ENCODE results near the gene LRRC49. TPM values are rescaled to one million over a fixed set of nuclear protein-coding genes. Genes with fewer than 3 reads are reported as not detected.
"Not testable (repeated sequence)": the region's sequence is repeated elsewhere in the genome, so short reads cannot be mapped to it uniquely, and the experiment has no call there.

Gene LRRC49
- total RNA-seq, 5 donors from 2014 or later (not counting 1 experiment from before 2014, with no cell fraction given): 0.16 to 0.77 (median 0.51) TPM; not detected in 1

GRCh38 chr15:71010997-71011396 is 118.4 kb downstream of the LRRC49 start:
- ChIA-PET POLR2A (interaction anchor here in 1 of 2 donors (0.6 kb wide), 1 partner anchor 10 kb away, joined by 3 read pairs; no protein-coding TSS in a partner anchor), CTCF (no interaction called here)
- H3K36me3 Mint-ChIP-seq: no peaks in the 10 kb centered on the region
- Histone ChIP-seq H3K27ac (ENCODE audit: low read length) (no peak overlapping the region), H3K9me3 (no peaks in the 10 kb centered on the region), H3K4me3 (ENCODE audit: control insufficient read depth in 1 of 2, extremely low read depth in 1 of 2, low read length in 1 of 2) (no peak overlapping the region), H3K36me3 (ENCODE audit: control insufficient read depth in 2 of 2, extremely low read depth in 1 of 2, insufficient read depth in 1 of 2, low read length in 1 of 2) (no peaks in the 10 kb centered on the region), H3K27me3 (replicated peaks in 1 of 2; ENCODE audit: control insufficient read depth in 2 of 2, extremely low read depth in 1 of 2, insufficient read depth in 2 of 2, low read length in 1 of 2) (peaks cover 0 to 2% of the 10 kb centered on the region in 2 experiments), H3K4me1 (ENCODE audit: control insufficient read depth in 1 of 2, extremely low read depth in 1 of 2, insufficient read depth in 2 of 2, low read length in 2 of 2) (no peaks in the 10 kb centered on the region)
- peaks cover 21 to 39% of the 10 kb centered on the region in 2 donors for H3K27me3 Mint-ChIP-seq
- H3K9me3 Mint-ChIP-seq: no peaks in the 10 kb centered on the region
- no peak for ATAC-seq (replicated peaks in 1 of 4)
- H3K4me3 Mint-ChIP-seq: no peak overlapping the region
- no peak overlapping the region for H3K27ac Mint-ChIP-seq
- H3K4me1 Mint-ChIP-seq: no peaks in the 10 kb centered on the region
- no CpG with 5 or more reads among the region's 2 CpGs for WGBS (ENCODE audit: insufficient coverage)
- DNase-seq: no peak

GRCh38 chr15:71011503-71012155 is 119.0 kb downstream of the LRRC49 start:
- ChIA-PET POLR2A (no interaction called here), CTCF (no interaction called here)
- DNase-seq (no peak), ATAC-seq (replicated peaks in 1 of 4) (no peak)
- Histone ChIP-seq H3K4me3 (ENCODE audit: control insufficient read depth in 1 of 2, extremely low read depth in 1 of 2, low read length in 1 of 2) (no peak overlapping the region), H3K27me3 (replicated peaks in 1 of 2; ENCODE audit: control insufficient read depth in 2 of 2, extremely low read depth in 1 of 2, insufficient read depth in 2 of 2, low read length in 1 of 2) (peaks cover 0 to 2% of the 10 kb centered on the region in 2 experiments), H3K36me3 (ENCODE audit: control insufficient read depth in 2 of 2, extremely low read depth in 1 of 2, insufficient read depth in 1 of 2, low read length in 1 of 2) (no peaks in the 10 kb centered on the region), H3K27ac (ENCODE audit: low read length) (no peak overlapping the region), H3K4me1 (ENCODE audit: control insufficient read depth in 1 of 2, extremely low read depth in 1 of 2, insufficient read depth in 2 of 2, low read length in 2 of 2) (no peaks in the 10 kb centered on the region), H3K9me3 (no peaks in the 10 kb centered on the region)
- peaks cover 21 to 36% of the 10 kb centered on the region in 2 donors for H3K27me3 Mint-ChIP-seq
- H3K4me3 Mint-ChIP-seq: no peak overlapping the region
- H3K36me3 Mint-ChIP-seq: no peaks in the 10 kb centered on the region
- no CpG with 5 or more reads among the region's 1 CpG for WGBS (ENCODE audit: insufficient coverage)
- H3K27ac Mint-ChIP-seq: no peak overlapping the region
- no peaks in the 10 kb centered on the region for H3K4me1 Mint-ChIP-seq
- H3K9me3 Mint-ChIP-seq: no peaks in the 10 kb centered on the region

- no peak overlapping the region for H3K27ac Mint-ChIP-seq
Observed at GRCh38 chr15:71013446-71013845, 120.8 kb downstream of the LRRC49 start.

GRCh38 chr15:71015342-71015741 is 122.7 kb downstream of the LRRC49 start:
- Mint-ChIP-seq H3K9me3 (peaks cover 4 to 7% (median 4%) of the 10 kb centered on the region in 3 donors), H3K27ac (no peak overlapping the region), H3K4me1 (no peaks in the 10 kb centered on the region), H3K36me3 (no peaks in the 10 kb centered on the region), H3K4me3 (no peak overlapping the region), H3K27me3 (peaks cover 17 to 26% of the 10 kb centered on the region in 2 donors)
- H3K4me3 ChIP-seq (ENCODE audit: control insufficient read depth in 1 of 2, extremely low read depth in 1 of 2, low read length in 1 of 2): no peak overlapping the region
- DNase-seq (no peak), ATAC-seq (replicated peaks in 1 of 4) (no peak)
- no peaks in the 10 kb centered on the region for H3K4me1 ChIP-seq (ENCODE audit: control insufficient read depth in 1 of 2, extremely low read depth in 1 of 2, insufficient read depth in 2 of 2, low read length in 2 of 2)
- H3K27ac ChIP-seq (ENCODE audit: low read length): no peak overlapping the region
- H3K36me3 ChIP-seq (ENCODE audit: control insufficient read depth in 2 of 2, extremely low read depth in 1 of 2, insufficient read depth in 1 of 2, low read length in 1 of 2): no peaks in the 10 kb centered on the region
- peaks cover 0 to 2% of the 10 kb centered on the region in 2 experiments for H3K27me3 ChIP-seq (replicated peaks in 1 of 2; ENCODE audit: control insufficient read depth in 2 of 2, extremely low read depth in 1 of 2, insufficient read depth in 2 of 2, low read length in 1 of 2)
- ChIA-PET CTCF (no interaction called here), POLR2A (no interaction called here)
- 94% methylated on average over 6 of the region's 8 CpGs for WGBS (ENCODE audit: insufficient coverage)
- no peaks in the 10 kb centered on the region for H3K9me3 ChIP-seq

More at GRCh38 chr15:71013446-71013845, 120.8 kb downstream of the LRRC49 start:
- no peak for DNase-seq
- Histone ChIP-seq H3K9me3 (no peaks in the 10 kb centered on the region), H3K36me3 (ENCODE audit: control insufficient read depth in 2 of 2, extremely low read depth in 1 of 2, insufficient read depth in 1 of 2, low read length in 1 of 2) (no peaks in the 10 kb centered on the region), H3K27me3 (replicated peaks in 1 of 2; ENCODE audit: control insufficient read depth in 2 of 2, extremely low read depth in 1 of 2, insufficient read depth in 2 of 2, low read length in 1 of 2) (peaks cover 0 to 2% of the 10 kb centered on the region in 2 experiments), H3K27ac (ENCODE audit: low read length) (no peak overlapping the region), H3K4me3 (ENCODE audit: control insufficient read depth in 1 of 2, extremely low read depth in 1 of 2, low read length in 1 of 2) (no peak overlapping the region), H3K4me1 (ENCODE audit: control insufficient read depth in 1 of 2, extremely low read depth in 1 of 2, insufficient read depth in 2 of 2, low read length in 2 of 2) (no peaks in the 10 kb centered on the region)
- Mint-ChIP-seq H3K27me3 (peaks cover 21 to 30% of the 10 kb centered on the region in 2 donors), H3K4me3 (no peak overlapping the region), H3K4me1 (no peaks in the 10 kb centered on the region), H3K9me3 (no peaks in the 10 kb centered on the region), H3K36me3 (no peaks in the 10 kb centered on the region)
- 75% methylated on average over 2 of the region's 2 CpGs for WGBS (ENCODE audit: insufficient coverage)
- ChIA-PET CTCF (no interaction called here), POLR2A (no interaction called here)
- ATAC-seq (replicated peaks in 1 of 4): no peak

GRCh38 chr15:71031232-71031631 is 138.6 kb downstream of the LRRC49 start:
- DNase-seq; H3K27me3 ChIP-seq (replicated peaks in 1 of 2; ENCODE audit: control insufficient read depth in 2 of 2, extremely low read depth in 1 of 2, insufficient read depth in 2 of 2, low read length in 1 of 2); H3K4me1 Mint-ChIP-seq; H3K36me3 Mint-ChIP-seq; H3K4me3 Mint-ChIP-seq; CTCF ChIA-PET; ATAC-seq (replicated peaks in 1 of 4); H3K4me1 ChIP-seq (ENCODE audit: control insufficient read depth in 1 of 2, extremely low read depth in 1 of 2, insufficient read depth in 2 of 2, low read length in 2 of 2); H3K27ac Mint-ChIP-seq; H3K27ac ChIP-seq (ENCODE audit: low read length); POLR2A ChIA-PET; H3K36me3 ChIP-seq (ENCODE audit: control insufficient read depth in 2 of 2, extremely low read depth in 1 of 2, insufficient read depth in 1 of 2, low read length in 1 of 2); H3K9me3 ChIP-seq; H3K4me3 ChIP-seq (ENCODE audit: control insufficient read depth in 1 of 2, extremely low read depth in 1 of 2, low read length in 1 of 2): not testable (repeated sequence)
- WGBS (ENCODE audit: insufficient coverage): 39% methylated on average over 3 of the region's 4 CpGs
- Mint-ChIP-seq H3K27me3 (peaks cover 23 to 37% of the 10 kb centered on the region in 2 donors), H3K9me3 (peaks cover 0 to 16% (median 14%) of the 10 kb centered on the region in 3 donors)

- H3K4me1 Mint-ChIP-seq; H3K9me3 Mint-ChIP-seq; H3K36me3 Mint-ChIP-seq; H3K4me3 ChIP-seq (ENCODE audit: control insufficient read depth in 1 of 2, extremely low read depth in 1 of 2, low read length in 1 of 2); ATAC-seq (replicated peaks in 1 of 4); H3K27ac ChIP-seq (ENCODE audit: low read length); H3K27ac Mint-ChIP-seq; H3K9me3 ChIP-seq; DNase-seq; H3K27me3 ChIP-seq (replicated peaks in 1 of 2; ENCODE audit: control insufficient read depth in 2 of 2, extremely low read depth in 1 of 2, insufficient read depth in 2 of 2, low read length in 1 of 2); H3K4me3 Mint-ChIP-seq; H3K4me1 ChIP-seq (ENCODE audit: control insufficient read depth in 1 of 2, extremely low read depth in 1 of 2, insufficient read depth in 2 of 2, low read length in 2 of 2); H3K36me3 ChIP-seq (ENCODE audit: control insufficient read depth in 2 of 2, extremely low read depth in 1 of 2, insufficient read depth in 1 of 2, low read length in 1 of 2); CTCF ChIA-PET; POLR2A ChIA-PET: not testable (repeated sequence)
- peaks cover 14 to 44% of the 10 kb centered on the region in 2 donors for H3K27me3 Mint-ChIP-seq
- whole genome bisulfite sequencing (ENCODE audit: insufficient coverage): no CpG with 5 or more reads among the region's 1 CpG
Observed at GRCh38 chr15:71035478-71035877, 142.9 kb downstream of the LRRC49 start.

All from T-cell (primary cell).